T-helper 2 cell treated with Interferon-gamma antibody and Interleukin-4, amounts not matched to agents 100 ng/mL and 5 ng/mL, for 36 hours (primary cell): ENCODE data around the gene CDK17. TPM values are rescaled to one million over a fixed set of nuclear protein-coding genes. Genes with fewer than 3 reads are reported as not detected.

Experiments
- intact Hi-C: fragments of 100-400 bp; cut with micrococcal nuclease; formaldehyde crosslinking; loops from one replicate; pipeline ENCODE4 v1.15.1; 2023
- total RNA-seq: library from RNA; stranded (reverse); gene quantifications from 2 replicates; pipeline ENCODE4 v1.2.3, GENCODE V29; 2022

The CDK17 gene
- total RNA-seq, 1 donor from 2014 or later: 36.9 TPM

DNA sequence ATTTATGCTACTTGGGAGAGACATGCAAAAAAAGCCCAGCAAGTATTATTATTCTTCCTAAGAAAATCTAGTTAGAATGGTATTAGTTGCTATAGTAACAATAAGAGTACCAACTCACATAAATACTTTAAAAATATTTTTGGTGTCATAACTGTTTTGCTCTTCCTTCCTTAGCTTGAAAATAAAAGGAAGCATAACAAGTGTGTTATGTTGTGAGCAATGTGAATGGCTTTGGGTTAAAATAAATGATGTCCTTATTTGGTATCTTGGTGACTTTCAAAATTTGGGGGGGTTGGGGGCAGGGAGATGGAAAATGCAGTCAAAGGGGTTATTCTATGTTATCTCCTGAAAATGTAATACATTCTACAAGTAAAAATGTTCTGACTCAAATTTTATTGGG, 115.1 kb downstream of the CDK17 start:
- intact Hi-C loops: no loop called here

DNA sequence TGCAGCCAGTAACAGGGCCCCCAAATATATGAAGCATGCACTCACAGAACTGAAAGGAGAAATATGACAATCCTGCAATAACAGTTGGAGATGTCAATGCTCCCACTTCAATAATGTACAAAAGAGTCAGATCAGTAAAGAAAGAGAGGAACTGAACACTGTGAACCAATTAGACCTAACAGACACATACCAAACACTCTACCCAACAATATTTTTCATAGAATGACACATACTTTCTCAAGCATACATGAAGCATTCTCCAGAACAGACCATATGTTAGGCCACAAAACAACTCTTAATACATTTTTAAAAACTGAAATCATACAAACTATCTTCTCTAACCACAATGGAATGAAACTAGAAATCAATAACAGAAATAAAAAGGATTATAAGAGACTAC, 125.9 kb downstream of the CDK17 start:
- intact Hi-C loops: no loop called here

DNA sequence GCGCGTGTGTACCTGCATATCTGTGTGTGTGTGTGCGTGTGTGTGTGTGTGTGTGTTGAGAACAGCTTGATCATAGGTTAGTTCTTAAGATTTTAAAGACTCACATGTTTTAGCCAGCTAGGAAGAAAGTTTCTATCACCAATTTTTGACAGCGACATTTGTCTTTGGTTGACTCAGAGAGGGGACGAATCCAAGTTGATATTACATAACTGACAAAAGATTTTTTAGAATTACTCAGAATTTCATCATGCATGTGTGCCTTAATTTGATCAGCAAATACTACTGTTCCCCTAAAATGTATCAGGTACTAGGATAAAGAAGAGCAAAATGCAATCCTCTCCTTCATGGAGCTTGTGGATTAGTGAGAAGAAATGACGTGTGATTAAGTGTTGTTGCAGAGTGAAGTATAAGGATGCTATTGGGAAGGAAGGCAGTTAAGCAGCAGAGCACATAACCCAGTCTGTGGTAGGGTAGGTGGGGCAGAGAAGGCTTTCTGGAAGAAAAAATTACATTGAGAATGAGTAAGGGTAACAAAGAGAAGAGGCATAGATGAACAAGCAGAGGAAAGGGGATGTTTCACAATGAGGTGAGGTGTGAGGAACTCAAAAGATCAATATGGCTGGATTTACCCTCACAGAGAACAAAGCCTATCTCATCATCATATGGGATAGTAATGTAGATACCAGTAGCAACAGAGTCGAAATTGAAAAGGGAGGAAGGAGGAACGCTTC, 128.6 kb downstream of the CDK17 start:
- intact Hi-C loops: no loop called here

DNA sequence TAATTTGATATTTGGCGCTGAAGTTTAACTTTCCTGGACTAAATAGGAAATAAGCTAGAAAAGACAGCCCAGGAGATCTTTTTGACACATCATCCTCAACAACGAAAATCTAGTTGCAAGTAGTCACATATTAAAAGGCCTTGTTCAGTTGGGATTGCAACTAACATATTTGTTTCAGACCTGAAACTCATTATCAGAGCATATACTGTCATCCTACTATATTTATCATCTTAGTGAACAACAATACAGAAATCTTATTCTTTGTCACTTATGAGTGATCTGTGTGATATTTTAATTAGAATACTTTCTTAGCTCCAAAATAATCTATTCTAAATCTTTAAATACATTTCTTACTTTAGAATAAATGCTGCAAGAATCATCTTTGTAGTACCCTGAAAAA, 134.0 kb downstream of the CDK17 start:
- intact Hi-C loops: no loop called here

DNA sequence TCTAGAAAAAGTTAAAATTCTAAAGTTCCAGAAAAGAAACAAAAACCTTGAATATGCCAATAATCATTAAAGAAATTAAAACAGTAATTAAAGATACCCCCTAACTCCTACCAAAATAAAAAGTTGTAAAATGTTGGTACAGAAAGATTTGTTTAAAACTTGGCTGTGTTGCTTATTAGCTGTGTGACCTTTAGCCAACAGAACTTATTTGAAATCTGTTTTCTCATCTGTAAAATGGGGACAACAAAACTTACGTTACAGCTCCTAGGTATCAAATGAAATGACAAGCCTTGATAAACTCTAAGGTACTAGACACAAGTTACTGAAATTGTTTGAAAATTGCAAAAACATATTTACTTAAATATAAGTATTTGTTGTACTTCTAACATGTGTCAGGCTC, 134.4 kb downstream of the CDK17 start:
- intact Hi-C loops: no loop called here

DNA sequence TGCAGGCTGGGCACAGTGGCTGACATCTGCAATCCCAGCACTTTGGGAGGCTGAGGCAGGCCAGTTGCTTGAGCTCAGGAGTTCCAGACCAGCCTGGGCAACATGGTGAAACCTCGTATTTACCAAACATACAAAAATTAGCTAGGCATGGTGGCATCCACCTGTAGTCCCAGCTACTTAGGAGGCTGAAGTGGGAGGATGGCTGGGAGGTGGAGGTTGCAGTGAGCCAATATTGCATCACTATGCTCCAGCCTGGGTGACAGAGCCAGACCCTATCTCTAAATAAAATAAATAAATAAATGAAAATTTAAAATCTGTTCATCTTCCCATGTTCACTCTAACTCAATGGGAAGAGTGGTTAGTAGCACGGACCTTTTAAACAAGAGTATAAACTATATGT, 134.8 kb downstream of the CDK17 start:
- intact Hi-C loops: no loop called here

DNA sequence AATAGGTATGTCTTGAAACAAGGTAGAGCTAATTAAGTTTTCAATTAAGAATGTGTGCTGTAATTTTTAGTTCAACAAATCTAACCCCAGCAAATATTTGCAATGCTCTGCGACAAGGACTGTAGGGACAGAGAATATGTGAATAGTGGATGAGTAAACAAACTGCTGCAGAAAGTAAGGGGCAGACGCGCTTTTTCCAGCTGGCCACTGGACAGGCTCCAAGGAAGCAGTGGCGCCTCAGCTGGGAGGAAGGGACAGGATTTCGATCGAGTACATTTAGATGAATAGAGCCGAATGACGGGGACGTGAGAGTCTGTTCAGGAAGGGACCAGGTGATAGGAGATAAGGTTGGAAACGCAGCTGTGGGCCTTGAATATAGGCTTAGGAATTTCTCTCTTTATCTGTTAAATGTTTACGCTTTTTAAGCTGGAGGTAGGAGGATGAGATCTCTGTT, 136.8 kb downstream of the CDK17 start:
- intact Hi-C loops: no loop called here

DNA sequence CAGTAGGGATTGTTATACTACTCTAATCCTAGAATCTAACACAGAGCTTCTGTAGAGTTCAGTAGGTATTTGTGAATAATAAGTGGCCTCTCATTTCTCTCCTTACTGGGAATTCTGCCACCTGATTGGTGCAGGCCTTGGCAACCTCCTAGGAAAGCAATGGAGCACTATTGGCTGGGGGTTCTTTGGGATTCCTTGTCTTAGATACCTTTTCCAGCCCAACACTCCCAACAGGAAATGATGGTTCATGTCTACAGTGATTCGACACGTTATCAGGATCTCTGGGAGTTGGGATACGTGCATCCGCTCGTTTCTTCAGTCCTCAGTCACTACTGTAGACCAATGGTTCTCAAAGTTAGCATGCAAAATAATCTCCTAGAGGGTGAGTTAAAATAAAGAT, 138.7 kb downstream of the CDK17 start:
- intact Hi-C loops: no loop called here

DNA sequence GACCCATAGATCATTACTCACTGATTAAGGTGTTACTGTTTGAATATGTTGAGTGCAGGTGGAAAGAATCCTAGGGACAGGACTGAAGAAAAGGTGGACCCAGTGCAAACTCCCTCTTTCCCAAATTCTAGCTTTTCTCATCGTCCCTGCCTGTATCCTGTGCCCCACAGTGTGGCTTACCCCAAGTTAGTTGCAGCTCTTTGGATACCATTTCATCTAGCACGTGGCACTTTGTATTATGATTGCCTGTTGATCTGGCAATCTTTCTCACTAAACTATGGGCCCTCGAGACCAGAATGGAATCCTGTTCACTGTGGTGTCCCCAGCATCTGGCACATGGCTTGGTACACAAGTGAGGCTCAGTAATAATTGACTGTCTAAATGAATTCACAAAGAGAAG, 139.6 kb downstream of the CDK17 start:
- intact Hi-C loops: no loop called here

DNA sequence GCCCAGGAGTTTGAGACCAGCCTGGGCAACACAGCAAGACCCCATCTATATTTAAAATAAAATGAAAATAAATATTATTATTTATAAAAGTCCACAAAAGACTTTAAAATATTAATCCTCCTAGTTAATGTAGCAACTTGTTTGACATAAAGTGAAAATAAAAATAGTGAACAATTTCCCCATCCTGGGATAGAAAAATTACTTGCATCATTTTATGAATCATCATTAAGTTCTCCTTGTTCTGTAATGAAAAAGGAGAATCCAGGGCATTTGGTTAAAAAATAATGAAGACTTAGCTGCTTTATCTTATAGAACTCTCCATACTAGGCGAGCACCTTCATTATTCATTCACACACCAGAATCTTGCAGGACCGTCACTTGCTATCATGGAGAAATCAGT, 140.0 kb downstream of the CDK17 start:
- intact Hi-C loops: no loop called here

DNA sequence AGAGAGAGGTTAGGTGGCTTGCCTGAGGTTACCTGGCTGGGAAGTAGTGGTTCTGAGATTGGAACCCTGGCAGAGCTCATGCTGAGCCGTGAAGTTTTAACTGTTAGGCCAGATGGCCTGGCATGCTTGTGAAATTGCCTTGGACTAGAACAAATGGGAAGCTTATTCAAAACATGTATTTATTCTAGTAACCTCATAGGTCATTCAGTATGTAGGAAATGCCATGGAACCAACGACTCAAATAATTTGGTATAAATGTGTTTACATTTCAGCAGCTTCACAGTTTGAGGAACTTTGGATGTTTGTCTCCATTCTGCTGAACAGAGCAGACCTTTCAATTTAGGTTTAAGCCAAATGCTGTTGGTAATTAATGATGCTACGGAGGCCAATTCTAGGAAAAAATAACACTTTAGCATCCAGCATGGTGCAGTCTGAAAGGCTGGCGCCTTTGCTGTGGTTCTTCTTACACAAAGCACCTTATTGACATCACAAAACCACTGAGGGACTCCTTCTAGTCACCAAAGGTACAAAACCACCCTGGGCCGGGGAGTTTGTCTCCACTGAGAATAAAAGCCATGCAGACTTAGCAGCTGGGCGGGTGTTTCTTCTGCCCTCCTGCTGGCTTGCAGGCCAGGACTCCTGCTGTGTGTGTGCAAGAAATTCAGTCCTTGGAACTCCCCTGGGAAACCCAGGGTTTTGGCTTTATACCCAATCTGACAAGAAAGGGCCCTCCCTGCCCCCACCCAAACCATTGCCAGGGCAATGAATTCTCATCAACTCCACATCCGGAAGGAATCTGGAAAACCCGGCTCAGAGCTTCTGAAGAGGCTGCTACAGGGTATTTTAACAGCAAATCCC, 141.9 kb downstream of the CDK17 start:
- intact Hi-C loops: no loop called here

DNA sequence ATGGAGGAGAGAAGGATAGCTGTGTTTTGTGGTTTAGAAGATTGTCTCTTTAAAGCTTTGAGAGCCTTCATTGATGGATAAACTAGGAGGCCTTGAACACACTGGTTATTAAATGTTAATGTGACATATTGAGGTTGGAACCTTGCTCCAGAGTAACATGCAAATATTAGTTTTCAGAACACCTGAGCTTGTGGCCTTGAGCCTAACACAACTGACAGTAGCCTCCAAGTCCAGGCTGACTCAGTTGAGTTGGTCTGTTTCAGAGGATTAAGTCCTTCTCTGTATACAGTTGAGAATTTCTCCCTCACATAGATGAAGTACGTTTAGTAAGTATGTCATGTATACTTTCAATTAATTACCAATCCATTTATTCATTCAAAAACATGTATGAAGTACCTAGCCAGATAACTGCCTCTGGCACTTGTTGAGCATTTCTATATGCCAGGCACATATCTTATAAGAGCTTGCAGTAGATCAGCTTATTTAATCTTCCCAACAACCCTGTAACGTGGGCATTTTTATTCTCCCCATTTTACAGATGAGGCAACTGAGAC, 142.6 kb downstream of the CDK17 start:
- intact Hi-C loops: no loop called here

DNA sequence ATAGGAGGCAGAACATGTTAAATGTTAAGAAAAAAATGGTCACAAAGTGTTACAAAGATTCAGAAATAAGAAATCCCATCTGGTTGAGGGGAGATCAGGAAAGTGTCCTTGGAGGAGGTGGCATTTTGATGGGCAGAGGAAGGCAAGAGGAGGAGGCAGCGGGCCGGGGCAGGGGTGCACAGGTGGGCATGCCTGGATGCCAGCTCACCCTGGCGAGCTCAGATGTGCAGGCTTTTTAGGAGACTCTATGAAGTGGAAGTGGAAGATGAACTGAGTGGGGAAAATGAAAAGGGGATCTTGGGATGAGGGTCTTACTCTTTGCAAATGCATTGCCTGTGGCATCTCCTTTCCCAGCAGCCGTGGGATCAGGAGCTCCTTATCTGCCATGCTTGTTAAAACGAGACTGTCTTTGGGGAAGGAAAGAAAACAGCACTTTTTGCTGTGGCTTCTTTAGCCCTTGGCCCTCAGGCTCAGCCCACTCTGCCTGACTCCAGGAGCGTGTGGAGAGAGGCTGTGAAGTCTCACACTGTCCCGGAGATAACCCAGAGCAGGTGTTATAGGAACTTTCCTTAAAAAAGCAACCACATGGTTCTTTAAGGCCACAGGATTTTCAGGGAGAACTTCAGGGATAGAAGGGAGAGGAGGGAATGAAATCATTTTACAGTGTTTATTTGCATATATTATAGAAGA, 143.4 kb downstream of the CDK17 start:
- intact Hi-C loops: no loop called here

DNA sequence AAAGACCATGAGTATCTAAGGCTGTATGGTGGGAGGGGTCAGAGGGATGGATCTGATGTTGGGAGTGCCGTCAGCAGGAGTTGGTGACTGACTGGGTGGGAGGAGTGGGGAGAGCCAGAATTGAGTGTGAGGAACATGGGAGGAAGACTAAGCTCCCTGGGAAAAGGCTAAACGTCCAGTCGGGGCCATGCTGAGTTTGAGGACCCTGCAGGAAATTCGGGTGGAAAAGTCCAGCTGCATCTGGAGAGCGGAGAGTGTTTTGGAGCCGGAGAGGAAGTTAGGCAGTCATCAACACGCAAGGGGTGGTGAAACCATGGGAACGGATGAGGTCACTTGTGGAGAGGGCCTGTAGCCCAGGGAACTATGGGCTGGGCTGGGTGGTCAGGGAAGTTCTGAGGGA, 145.2 kb downstream of the CDK17 start:
- intact Hi-C loops: no loop called here

DNA sequence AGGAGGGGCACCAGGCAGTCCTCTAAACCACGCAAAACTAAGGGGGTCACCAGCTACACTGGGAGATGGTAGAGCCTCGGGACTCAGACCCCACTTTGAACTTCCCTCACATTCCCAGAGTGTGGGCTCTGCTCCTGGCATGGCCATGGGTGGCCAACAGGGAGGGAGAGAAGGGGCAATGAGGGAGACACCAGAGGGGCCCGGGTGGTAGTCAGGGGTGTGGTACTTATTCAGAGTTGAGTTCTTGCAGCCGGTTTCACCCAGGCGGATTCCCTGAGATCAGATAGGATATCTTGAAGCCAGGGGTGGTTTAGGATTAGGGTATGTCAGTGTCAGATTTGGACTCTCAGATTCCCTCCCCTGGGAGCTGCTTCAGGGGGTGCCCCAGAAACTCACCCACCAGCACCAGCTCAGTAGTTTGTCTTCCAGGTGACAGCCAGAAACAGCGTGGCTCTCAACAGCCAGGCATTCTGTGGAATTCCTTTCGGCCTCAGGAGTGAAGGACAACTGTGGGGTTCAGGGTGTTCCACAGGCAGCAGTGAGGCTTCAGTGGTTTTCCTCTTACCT, 150.0 kb downstream of the CDK17 start:
- intact Hi-C loops: no loop called here

DNA sequence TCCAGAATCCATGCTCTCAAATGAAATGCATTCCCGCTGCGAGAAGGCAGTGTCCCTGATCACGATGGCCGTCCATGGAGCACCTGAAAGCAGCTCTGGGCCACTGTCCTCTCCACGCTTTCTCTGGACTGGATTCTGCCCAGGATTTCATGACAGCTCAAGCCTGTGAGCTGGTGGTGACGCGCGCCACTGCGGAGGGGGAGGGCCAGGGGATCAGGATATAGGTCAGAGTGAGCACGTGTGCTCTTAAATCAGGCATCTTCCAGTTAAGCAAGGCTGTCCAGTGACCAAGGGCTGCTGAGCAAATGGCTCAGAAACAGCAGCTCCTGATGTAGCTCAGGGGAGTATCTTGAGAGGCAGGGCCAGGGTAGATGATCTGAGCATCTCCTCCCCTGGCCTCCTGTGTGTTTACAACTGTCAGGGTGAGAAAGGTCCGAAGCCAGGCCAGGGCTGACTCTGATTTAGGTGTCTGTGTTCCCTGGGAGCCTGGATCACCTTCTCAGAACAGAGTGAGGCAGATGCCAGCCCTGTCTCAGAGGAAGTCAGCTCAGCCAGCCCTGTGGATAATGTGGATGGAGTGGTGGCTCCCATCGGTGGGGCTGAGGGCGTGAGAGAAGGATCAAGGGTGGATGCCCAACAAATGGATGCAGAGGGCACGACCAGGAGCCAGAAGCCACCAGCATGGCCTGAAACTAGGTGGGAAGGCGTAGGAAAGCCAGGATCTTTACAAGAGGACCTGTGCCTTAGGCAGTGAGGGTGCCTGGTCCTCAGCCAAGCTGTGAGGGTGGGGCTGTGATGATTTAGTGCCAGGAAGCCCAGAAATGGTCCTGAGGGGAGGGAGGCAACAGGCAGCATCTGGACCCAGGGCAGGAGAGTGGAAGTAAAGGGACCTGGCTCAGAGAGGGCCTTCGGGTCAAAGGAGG, 150.8 kb downstream of the CDK17 start:
- intact Hi-C loops: no loop called here

DNA sequence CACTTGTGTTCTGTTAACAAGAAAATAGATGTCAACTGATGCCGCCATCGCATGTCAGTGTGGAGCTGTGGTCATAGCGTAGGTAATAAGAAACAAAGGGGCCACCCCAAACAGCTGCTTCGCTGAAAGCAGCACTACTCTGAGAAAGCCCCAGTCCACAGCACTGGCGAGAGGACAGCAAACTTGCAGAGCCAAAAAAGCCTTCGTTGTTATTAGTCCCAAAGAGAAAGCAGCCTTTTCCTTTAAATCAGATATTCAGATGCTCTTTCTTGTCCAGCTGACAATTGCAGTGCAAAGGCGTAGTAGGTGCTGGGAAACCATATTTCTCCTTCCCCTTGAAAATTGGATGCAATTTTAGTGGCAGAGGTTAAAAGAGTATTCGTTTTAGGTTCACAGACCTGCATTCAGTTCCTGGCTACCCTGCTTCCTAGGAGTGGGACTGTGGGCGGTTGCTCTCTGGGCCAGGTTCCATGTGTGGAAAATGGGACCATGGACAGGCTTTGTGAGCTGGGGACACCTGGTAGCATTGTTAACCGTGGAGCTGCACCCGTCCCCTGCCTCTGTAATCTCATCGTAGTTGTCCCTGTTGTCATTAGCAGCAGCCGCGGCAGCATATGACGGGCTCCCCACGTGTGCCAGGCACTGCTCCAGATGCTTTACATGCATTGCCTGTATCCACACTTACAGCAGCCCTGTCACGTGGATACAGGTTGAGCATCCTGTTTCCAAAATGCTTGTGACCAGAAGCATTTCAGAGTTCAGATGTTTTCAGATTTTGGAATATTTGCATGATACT, 151.9 kb downstream of the CDK17 start:
- intact Hi-C loops: no loop called here

DNA sequence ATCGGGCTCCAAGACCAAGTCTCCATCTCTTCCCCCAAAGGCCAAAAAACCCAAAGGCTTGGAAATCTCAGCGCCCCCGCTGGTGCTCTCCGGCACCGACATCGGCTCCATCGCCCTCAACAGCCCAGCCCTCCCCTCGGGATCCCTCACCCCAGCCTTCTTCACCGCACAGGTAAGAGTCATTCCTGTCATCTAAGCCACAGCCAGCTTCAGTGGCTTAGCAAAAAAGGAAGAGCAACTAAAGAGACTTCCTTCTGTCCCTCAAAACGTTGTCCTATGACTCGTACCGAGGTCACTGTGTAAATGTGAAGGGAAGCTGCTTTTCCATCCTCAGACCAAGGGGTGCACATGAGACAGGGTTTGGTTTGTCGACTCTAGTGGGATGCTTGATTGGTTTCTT, 152.7 kb downstream of the CDK17 start:
- intact Hi-C loops: no loop called here

DNA sequence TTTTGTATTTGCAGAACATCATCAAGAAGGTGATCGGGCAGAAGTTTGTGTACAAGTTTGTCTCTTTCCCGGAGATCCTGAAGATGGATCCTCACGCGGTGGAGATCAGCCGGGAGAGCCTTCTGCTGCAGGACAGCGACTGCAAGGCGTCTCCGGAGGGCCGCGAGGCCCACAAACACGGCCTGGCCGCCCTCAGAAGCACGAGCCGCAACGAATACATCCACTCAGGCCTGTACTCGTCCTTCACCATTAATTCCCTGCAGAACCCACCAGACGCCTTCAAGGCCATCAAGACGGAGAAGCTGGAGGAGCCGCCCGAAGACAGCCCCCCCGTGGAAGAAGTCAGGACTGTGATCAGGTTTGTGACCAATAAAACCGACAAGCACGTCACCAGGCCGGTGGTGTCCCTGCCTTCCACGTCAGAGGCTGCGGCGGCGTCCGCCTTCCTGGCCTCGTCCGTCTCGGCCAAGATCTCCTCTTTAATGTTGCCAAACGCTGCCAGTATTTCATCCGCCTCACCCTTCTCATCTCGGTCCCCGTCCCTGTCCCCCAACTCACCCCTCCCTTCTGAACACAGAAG, 153.2 kb downstream of the CDK17 start:
- intact Hi-C loops: no loop called here
